Ovary (tissue), 3 donors: ENCODE measurements around the gene CFAP70.

Experiments
- CTCF ChIP-seq, 3 donors: fragments of 450-650 bp in 2 of 3; fragments of 200-600 bp in 1 of 3; IDR thresholded peaks; one replicate each; pipeline versions ENCODE4 v1.5.1 to v1.8.0; 2016 to 2022; ENCODE audit warnings: antibody characterized with exemption in 3 of 3, mild to moderate bottlenecking in 1 of 3
- POLR2A ChIP-seq: fragments of 450-650 bp; IDR thresholded peaks from one replicate; pipeline ENCODE4 v1.6.1; 2017; ENCODE audit warnings: antibody characterized with exemption, mild to moderate bottlenecking, moderate library complexity
- donor health status: DM: no; HTN: no; CAD: no.

- TF ChIP-seq CTCF (IDR thresholded peaks at IDR 0.05) (no peak), POLR2A (no peak)
These were observed 19.8 kb downstream of the CFAP70 start for GRCh38 chr10:73338801-73339368.
